Peyer's patch (tissue), 4 donors: ENCODE results near the gene CHP2.

ENCODE experiments used
- POLR2A ChIP-seq, 2 donors: fragments of 450-650 bp; IDR thresholded peaks; one replicate each; pipeline ENCODE4 v1.5.1; 2017; ENCODE audit warnings: antibody characterized with exemption in 2 of 2, mild to moderate bottlenecking in 2 of 2, moderate library complexity in 2 of 2
- TF ChIP-seq, protein P1 (sequence below), 6 experiments: fragments of 450-650 bp in 4 of 6; fragments of 200-600 bp in 2 of 6; sonication (generic) in 1 of 6; IDR thresholded peaks; one replicate each; pipeline ENCODE4 v1.5.1; 2017 to 2019; ENCODE audit warnings: antibody characterized with exemption in 6 of 6, mild to moderate bottlenecking in 3 of 6, moderate library complexity in 1 of 6

DNA sequence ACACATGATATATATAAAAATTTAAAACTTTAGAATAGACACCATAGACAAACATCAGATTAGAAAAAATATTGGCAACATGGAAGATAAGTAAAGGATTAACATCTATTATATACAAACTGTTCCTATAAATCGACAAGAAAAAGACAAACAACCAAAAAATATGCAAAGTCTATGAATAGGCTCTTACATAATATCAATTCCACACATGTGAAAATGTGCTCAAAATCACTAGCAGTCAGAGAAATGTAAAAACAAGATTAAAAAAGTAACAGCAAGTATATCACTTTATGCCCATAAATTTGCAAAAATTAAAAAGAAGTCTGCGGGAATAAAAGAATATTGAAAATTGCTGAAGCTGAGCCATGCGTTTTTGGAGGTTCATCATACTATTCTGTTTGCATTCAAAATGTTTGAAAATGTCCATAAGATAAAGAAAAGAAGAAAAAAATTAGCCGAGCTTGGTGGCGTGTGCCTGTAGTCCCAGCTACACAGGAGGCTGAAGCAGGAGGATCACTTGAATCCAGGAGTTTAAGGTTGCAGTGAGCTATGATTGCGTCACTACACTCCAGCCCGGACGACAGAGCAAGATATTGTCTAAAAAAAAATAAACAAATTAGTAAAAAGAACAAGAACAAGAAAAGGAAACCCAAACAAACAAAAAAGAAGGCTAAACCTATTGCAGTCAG is 30.6 kb upstream of the CHP2 start:
- TF ChIP-seq, protein P1, sequence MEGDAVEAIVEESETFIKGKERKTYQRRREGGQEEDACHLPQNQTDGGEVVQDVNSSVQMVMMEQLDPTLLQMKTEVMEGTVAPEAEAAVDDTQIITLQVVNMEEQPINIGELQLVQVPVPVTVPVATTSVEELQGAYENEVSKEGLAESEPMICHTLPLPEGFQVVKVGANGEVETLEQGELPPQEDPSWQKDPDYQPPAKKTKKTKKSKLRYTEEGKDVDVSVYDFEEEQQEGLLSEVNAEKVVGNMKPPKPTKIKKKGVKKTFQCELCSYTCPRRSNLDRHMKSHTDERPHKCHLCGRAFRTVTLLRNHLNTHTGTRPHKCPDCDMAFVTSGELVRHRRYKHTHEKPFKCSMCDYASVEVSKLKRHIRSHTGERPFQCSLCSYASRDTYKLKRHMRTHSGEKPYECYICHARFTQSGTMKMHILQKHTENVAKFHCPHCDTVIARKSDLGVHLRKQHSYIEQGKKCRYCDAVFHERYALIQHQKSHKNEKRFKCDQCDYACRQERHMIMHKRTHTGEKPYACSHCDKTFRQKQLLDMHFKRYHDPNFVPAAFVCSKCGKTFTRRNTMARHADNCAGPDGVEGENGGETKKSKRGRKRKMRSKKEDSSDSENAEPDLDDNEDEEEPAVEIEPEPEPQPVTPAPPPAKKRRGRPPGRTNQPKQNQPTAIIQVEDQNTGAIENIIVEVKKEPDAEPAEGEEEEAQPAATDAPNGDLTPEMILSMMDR (IDR thresholded peaks at IDR 0.05): no peak
- TF ChIP-seq POLR2A (IDR thresholded peaks at IDR 0.05): no peak
